Adipocyte (in vitro differentiated cells): ENCODE results near the gene CUTC.

Source experiments
- DNase-seq: peaks from one replicate; pipeline ENCODE4 v3.0.0-alpha.2; 2015; ENCODE audit warnings: low read depth
- H3K27me3 ChIP-seq: replicated peaks from 2 replicates; pipeline ENCODE4 v1.7.0; 2013; ENCODE audit warnings: mild to moderate bottlenecking, low read length, moderate library complexity; ENCODE audit not compliant: control insufficient read depth, insufficient read depth
- H3K36me3 ChIP-seq: 2 replicates; pipeline ENCODE4 v1.7.0; 2013; ENCODE audit warnings: low read length, mild to moderate bottlenecking, moderate library complexity; ENCODE audit not compliant: control insufficient read depth, insufficient read depth, severe bottlenecking
- H3K4me1 ChIP-seq: 2 replicates; pipeline ENCODE4 v1.7.0; 2013; ENCODE audit warnings: mild to moderate bottlenecking, low read length, moderate library complexity; ENCODE audit not compliant: control insufficient read depth, insufficient read depth
- H3K4me3 ChIP-seq: 2 replicates; pipeline ENCODE4 v1.7.0; 2013; ENCODE audit warnings: mild to moderate bottlenecking, low read length, moderate library complexity
- H3K9ac ChIP-seq: 2 replicates; pipeline ENCODE4 v1.7.0; 2013; ENCODE audit warnings: mild to moderate bottlenecking, low read length, moderate library complexity
- H3K9me3 ChIP-seq: 2 replicates; pipeline ENCODE4 v1.7.0; 2013; ENCODE audit warnings: mild to moderate bottlenecking, low read length, moderate library complexity; ENCODE audit not compliant: control insufficient read depth

Gene CUTC

GRCh38 chr10:99767901-99768300, 35.9 kb downstream of the CUTC start:
- no peak for DNase-seq

GRCh38 chr10:99768556-99768955, 36.5 kb downstream of the CUTC start:
- Histone ChIP-seq H3K9me3 (peaks cover 4% of the 10 kb centered on the region), H3K9ac (peak overlapping the region; percentile 53), H3K4me3 (peak overlapping the region; percentile 15), H3K4me1 (peaks cover 12% of the 10 kb centered on the region), H3K27me3 (no peaks in the 10 kb centered on the region), H3K36me3 (peaks cover 4% of the 10 kb centered on the region)
- DNase-seq: peak; percentile 51

More at GRCh38 chr10:99767901-99768300, 35.9 kb downstream of the CUTC start:
- H3K4me1 ChIP-seq: peaks cover 12% of the 10 kb centered on the region
- peaks cover 5% of the 10 kb centered on the region for H3K9me3 ChIP-seq
- H3K27me3 ChIP-seq: no peaks in the 10 kb centered on the region
- no peak overlapping the region for H3K9ac ChIP-seq
- peaks cover 7% of the 10 kb centered on the region for H3K36me3 ChIP-seq
- H3K4me3 ChIP-seq: no peak overlapping the region

GRCh38 chr10:99769706-99770105, 37.7 kb downstream of the CUTC start:
- no peaks in the 10 kb centered on the region for H3K36me3 ChIP-seq
- H3K4me1 ChIP-seq: peaks cover 12% of the 10 kb centered on the region
- no peak for DNase-seq
- no peak overlapping the region for H3K4me3 ChIP-seq
- no peak overlapping the region for H3K9ac ChIP-seq
- no peaks in the 10 kb centered on the region for H3K9me3 ChIP-seq
- H3K27me3 ChIP-seq: no peaks in the 10 kb centered on the region

DNA sequence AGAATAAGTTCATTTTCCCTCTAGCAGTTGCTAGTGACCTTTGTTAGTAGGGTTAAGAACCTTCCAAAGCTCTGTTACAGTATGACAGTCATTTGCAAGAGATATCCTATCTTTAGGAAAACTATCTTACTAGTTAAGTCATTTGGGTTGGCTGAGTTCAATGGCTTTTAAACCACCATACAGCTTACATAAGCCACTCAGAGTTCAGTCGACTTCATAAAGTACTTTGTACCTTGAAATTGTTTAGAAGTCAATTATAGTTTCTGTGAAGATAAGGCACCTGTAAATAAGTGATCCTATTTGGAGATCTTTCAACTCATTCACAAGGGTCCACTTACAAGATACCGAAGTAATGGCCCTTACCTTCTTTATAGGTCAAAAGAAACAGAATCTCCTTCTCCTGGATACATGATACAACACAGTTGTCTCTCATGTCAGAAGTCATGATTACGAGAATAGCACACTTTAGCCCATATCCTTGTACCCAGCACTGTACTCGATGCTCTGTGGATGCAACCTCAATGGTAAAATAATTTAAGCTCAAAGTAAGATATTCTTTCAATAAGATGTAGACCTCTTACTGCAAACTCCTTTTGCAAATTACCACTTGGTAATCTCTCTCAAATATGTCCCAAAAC, 38.5 kb downstream of the CUTC start:
- H3K27me3 ChIP-seq: no peaks in the 10 kb centered on the region
- H3K36me3 ChIP-seq: no peaks in the 10 kb centered on the region
- H3K4me1 ChIP-seq: peaks cover 13% of the 10 kb centered on the region
- no peak overlapping the region for H3K4me3 ChIP-seq
- DNase-seq: no peak
- no peaks in the 10 kb centered on the region for H3K9me3 ChIP-seq
- no peak overlapping the region for H3K9ac ChIP-seq

GRCh38 chr10:99775850-99776249, 43.8 kb downstream of the CUTC start:
- DNase-seq: peak; percentile 89
- Histone ChIP-seq H3K4me3 (no peak overlapping the region), H3K9me3 (no peaks in the 10 kb centered on the region), H3K9ac (peak overlapping the region; percentile 83), H3K4me1 (peaks cover 47% of the 10 kb centered on the region), H3K36me3 (no peaks in the 10 kb centered on the region), H3K27me3 (no peaks in the 10 kb centered on the region)

DNA sequence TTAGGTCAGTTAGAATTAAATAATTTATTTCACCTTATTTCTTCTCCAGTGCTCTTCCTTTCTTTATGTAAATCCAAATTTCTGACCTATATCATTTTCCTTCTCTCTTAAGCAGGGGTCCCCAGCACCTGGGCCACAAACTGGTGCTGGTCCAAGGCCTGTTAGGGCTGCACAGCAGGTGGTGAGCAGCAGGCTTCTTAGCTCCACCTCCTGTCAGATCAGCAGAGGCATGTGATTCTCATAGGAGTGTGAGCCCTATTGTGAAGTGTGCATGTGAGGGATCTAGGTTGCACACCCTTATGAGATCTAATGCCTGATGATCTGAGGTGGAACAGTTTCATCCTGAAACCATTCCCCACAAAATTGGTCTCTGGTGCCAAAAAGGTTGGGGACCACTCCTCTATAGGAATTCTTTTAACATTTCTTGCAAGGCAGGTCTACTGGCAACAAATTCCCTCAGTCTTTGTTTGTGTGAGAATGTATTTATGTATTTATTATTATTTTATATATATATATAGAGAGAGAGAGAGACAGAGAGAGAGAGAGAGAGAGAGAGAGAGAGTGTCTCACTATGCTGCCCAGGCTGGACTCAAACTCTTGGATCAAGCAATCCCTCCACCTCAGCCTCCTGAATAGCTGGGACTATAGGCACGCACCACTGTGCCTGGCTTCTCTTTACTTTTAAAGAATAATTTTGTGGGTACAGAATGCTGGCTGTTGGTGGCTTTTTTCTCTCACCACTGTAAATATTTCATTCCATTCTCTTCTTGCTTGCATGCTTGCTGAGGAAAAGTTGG, 46.1 kb downstream of the CUTC start:
- Histone ChIP-seq H3K9me3 (no peaks in the 10 kb centered on the region), H3K9ac (peak overlapping the region; percentile 98), H3K4me1 (peaks cover 70% of the 10 kb centered on the region), H3K36me3 (no peaks in the 10 kb centered on the region), H3K4me3 (peak overlapping the region; percentile 27), H3K27me3 (no peaks in the 10 kb centered on the region)
- DNase-seq: no peak

DNA sequence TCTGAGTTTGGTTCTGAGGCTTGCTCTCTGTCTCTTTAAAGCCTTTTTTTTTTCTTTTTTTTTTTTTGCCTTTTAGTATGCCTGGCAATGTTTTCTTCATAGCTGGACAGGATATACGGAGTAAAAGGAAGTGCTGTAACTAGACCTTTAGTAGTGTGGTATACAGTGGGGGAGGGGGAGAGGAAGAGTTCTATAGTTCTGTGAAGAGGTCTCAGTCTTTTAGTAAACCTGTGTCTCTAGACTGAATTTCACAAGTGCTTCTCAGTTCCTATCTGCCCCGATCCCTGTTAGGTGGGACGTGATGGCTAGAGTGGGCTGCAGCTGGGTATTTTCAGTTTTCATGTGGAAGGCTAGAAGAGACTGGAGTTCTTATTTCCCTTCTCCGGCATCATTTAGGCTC, 47.3 kb downstream of the CUTC start:
- peak overlapping the region; percentile 98 for H3K9ac ChIP-seq
- H3K36me3 ChIP-seq: no peaks in the 10 kb centered on the region
- H3K9me3 ChIP-seq: no peaks in the 10 kb centered on the region
- DNase-seq: peak; percentile 43
- H3K4me1 ChIP-seq: peaks cover 81% of the 10 kb centered on the region
- no peaks in the 10 kb centered on the region for H3K27me3 ChIP-seq
- peak overlapping the region; percentile 70 for H3K4me3 ChIP-seq

GRCh38 chr10:99781734-99782429, 49.8 kb downstream of the CUTC start:
- Histone ChIP-seq H3K9me3 (no peaks in the 10 kb centered on the region), H3K4me1 (peaks cover 86% of the 10 kb centered on the region), H3K27me3 (no peaks in the 10 kb centered on the region), H3K4me3 (peak overlapping the region; percentile 54), H3K9ac (peak overlapping the region; percentile 98), H3K36me3 (no peaks in the 10 kb centered on the region)
- no peak for DNase-seq

GRCh38 chr10:99782447-99783286, 50.6 kb downstream of the CUTC start, which contains the start of gene ABCC2:
Gene ABCC2, plus strand, starts transcription at chr10:99782640. Its CDS starts 205 bp downstream, at chr10:99782845.
- H3K9me3 ChIP-seq: peaks cover 2% of the 10 kb centered on the region
- no peaks in the 10 kb centered on the region for H3K36me3 ChIP-seq
- no peak for DNase-seq
- peak within 1 kb of the TSS; percentile 54 for H3K4me3 ChIP-seq
- peak within 1 kb of the TSS; percentile 98 for H3K9ac ChIP-seq
- no peaks in the 10 kb centered on the region for H3K27me3 ChIP-seq
- H3K4me1 ChIP-seq: peaks cover 78% of the 10 kb centered on the region

DNA sequence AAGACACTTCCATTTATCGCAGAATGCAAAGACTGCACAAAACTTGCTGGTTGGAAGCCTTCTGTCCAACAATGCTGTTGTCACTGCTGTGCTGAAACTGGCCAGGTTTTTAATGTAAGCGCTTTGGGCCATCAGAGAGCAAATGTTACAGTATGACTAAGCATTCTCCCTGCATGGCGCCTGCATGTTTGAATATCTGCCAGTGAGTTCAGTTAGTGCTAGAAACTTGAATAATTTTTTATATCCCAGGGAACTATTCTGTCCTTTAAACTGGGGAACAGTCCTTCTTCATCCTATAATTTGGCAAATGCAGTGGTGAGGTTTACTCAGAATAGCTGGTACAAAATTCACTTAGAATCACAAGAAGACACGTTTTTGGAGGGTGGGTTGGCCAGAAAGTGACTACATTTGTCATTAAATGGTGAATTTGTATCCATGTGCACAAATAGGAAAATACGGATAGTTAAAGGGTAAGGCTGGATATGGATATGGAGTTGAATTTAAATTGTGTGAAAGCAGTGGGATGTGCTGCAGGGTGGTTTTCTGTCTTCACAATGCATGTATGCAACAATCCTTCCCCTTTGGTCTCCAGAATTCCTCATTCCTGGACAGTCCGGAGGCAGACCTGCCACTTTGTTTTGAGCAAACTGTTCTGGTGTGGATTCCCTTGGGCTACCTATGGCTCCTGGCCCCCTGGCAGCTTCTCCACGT, 52.1 kb downstream of the CUTC start:
- Histone ChIP-seq H3K4me1 (peaks cover 75% of the 10 kb centered on the region), H3K4me3 (peak overlapping the region; percentile 66), H3K9me3 (peaks cover 2% of the 10 kb centered on the region), H3K9ac (peak overlapping the region; percentile 98), H3K36me3 (no peaks in the 10 kb centered on the region), H3K27me3 (no peaks in the 10 kb centered on the region)
- DNase-seq: peak; percentile 59
